VCaP (cell line): ENCODE results near the gene CHAF1A.
A peak's percentile ranks its signal among the peaks of the same experiment; 100 is the strongest.

ENCODE experiments used
- H3K27ac ChIP-seq: fragments of 450-650 bp; 2 replicates; pipeline ENCODE4 v1.5.1; 2017
- TF ChIP-seq, protein P1 (sequence below): fragments of 450-650 bp; conservative IDR thresholded peaks from 2 replicates; pipeline ENCODE4 v1.5.1; 2017; ENCODE audit warnings: mild to moderate bottlenecking, moderate library complexity

The CHAF1A gene

DNA sequence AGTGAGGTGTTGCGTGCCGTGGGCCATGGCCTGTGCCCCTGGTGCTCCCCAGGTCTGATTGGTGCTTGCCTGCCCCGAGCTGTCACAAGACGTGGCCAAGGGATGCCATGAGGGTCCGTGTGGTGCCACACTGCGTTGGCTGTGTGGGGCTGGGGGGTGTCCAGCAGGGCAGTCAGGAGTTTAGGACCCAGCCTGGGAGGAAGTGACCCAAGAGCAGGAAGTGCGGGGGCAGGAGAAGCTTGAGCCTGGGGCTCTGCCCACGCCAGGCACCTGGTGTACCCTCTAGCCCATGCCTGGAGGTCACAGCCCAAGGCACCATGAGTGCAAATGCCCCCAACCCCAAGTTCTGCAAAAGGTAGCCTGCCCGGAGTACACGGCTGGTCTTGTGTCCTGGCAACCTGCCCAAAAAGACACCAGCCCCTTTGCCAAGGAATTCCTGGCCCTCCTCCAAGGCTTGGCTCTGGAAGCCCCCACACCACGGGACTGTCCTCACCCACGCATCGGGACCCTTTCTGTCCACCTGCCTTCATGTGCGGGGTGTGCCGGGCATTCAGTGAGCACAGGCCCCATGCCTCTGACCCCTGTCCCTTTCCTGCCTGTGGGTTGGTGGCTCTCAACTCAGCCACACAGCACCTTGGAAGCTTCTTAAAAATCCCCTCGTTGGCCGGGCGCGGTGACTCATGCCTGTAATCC, 34.2 kb upstream of the CHAF1A start:
- TF ChIP-seq, protein P1, sequence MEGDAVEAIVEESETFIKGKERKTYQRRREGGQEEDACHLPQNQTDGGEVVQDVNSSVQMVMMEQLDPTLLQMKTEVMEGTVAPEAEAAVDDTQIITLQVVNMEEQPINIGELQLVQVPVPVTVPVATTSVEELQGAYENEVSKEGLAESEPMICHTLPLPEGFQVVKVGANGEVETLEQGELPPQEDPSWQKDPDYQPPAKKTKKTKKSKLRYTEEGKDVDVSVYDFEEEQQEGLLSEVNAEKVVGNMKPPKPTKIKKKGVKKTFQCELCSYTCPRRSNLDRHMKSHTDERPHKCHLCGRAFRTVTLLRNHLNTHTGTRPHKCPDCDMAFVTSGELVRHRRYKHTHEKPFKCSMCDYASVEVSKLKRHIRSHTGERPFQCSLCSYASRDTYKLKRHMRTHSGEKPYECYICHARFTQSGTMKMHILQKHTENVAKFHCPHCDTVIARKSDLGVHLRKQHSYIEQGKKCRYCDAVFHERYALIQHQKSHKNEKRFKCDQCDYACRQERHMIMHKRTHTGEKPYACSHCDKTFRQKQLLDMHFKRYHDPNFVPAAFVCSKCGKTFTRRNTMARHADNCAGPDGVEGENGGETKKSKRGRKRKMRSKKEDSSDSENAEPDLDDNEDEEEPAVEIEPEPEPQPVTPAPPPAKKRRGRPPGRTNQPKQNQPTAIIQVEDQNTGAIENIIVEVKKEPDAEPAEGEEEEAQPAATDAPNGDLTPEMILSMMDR, result no peak
- no peak overlapping the region for H3K27ac ChIP-seq

DNA sequence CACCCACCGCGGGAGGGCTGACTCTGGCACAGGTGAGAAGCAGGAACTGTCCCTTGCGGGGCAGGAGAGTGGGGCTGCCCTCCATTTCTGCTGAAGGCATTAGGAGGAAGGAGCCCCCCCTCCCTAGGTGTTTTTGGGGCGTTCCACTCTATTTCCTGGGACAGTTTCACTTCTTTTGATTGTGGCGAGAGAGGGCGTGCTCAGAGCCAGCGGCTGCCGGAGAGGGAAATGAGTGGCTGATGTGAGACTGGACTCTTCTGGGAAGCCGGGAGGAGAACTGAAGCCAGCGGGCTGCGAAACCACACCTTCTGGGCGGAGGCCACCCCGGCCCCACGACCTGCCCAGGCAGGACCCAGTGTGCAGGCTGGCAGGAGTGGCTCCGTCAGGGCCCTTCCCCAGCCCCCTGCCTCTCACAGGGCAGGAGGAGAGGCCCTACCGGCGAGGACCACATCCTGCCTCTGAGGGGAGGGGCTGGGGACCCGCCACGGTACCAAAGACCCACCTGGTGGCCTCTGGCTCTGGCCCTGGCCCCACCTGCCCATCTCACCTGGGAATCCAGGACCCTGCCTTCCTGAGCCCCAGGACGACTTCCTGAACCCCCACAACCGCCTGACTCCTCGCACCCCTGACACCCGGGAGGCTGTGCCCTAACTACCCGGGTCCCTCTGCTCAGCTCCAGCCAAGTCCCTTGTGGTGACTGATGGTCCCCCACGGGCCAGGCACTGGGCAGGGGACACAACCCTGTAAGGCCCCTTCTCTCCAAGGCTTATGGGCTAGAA, 33.1 kb upstream of the CHAF1A start:
- TF ChIP-seq, protein P1, result no peak
- no peak overlapping the region for H3K27ac ChIP-seq

DNA sequence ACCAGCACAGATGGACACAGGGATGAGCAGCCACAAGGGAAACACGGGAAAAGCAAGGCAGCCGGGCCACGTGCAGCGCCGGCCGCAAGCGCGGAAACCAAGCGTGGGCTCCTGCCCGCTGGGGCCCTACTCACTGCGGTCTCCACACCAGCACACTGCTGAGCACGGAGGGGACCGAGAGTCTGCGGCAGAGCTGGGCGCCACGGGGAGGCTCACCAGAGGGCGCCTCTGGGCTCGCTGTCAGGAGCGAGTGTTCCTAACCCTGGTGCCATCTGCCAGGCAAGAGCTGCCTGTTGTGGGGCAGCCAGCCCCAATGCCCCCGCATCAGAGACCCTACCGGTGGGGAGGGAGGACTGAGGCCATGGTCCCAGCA, 32.6 kb upstream of the CHAF1A start:
- TF ChIP-seq, protein P1, result peak; percentile 37
- H3K27ac ChIP-seq, result no peak overlapping the region

DNA sequence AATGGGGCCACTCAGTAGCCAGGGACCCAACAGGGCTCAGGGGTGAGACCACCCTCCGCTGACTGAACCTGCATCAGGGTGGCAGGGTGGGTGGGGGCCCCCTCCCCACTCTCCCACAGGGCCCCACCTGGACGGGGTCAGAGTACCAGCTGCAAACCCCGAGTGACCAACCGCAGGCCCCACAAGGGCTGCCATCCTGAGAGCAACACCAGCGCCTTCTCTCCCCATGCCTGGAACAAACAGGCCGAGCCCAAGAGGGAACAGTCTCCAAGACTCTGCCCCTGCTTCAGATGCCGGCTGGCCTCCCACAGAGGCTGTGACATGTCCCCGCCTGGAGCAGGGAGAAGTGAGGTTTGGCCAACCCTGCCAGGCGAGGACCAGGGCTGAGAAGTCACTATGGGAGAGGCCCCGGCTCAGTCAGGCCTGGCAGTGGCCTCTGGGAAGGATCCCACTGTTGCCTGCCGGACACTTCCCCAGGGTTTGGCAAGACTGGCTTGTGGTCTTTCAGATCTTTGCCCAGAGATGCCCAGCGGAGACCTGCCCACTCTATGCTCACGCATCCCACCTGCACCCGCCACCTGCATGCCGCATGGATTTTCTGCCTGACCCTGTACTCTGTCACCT, 31.9 kb upstream of the CHAF1A start:
- H3K27ac ChIP-seq, result no peak overlapping the region
- TF ChIP-seq, protein P1, result no peak

DNA sequence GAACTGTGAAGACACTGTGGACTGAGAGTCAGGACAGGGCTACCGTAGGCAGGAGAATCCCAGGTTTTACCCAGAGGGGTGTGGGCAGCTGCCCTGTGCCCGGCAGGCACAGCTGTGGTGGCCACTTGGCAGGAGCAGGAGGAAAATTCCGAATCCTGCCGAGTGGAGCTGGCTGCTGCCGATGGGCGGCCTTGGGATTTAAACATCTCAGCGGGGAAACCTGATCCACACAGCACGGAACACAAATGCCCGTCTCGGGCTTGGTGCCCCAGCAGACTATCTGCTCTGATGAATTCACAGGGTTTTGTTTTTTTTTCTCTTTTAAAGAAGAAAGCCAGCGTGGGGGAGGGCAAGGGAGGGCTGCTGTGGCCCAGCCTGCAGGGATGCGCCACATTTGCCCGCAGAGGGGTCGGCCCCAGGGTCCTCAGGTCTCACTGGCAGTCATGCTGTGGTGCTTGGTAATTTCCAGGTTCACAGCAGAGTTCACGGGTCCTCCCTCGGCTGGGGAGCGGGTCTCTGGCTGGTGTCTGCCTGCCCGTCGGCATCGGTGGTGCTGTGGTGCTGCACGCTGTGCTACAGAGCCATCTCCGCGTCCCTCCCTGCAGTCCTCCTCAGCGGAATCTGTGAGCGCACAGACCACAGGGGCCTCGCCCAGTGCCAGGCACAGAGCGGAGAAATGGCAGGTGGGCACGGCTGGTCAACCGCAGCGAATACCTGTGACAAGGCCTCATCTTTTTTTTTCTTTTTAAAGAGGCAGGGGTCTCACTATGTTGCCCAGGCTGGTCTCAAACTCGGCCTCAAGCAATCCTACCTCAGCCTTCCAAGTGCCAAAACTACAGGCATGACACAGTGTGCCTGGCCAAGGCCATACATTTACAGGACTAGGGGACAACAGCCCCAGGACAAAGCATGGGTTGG, 30.9 kb upstream of the CHAF1A start:
- no peak overlapping the region for H3K27ac ChIP-seq
- TF ChIP-seq, protein P1, result no peak

DNA sequence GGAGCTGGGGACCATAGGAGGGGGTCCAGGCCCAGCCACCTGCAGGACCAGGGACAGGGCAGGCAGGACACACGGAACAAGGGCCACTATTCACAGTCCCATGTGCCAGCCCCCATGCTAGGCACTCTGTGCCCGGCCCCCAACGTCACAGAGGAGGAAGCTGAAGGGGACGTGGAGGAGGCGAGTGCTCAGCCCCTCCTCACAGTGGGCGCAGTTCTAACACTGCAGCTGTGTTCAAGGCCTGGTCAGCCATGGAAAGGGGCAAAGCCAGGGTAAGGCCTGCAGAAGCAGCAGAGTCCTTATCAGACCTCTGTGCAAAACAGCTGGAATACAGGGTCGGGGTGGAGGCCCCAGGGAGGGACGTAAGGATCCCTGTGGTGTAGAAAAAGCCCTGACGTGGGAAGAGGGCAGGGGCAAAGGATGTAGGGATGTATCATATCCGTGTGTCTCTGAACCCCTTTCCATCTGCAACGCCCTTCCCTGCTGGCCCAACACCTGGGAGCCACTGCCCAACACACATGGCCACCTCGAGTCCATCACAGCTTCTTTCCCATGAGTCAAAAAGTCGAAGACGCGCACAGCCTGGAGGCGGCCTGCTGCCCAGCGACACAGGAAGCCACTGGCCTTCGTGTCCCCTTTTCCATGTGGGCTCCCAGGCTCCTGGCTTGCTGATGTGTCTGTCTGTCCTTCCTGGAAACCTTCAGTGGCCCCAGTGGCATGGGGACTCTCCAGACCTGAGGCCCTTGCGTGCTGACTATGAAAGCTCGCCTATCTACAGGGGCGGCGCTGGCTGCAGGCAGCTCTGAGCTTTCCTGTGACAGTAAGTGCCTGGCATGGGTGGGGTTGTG, 30.1 kb upstream of the CHAF1A start:
- TF ChIP-seq, protein P1, result no peak
- no peak overlapping the region for H3K27ac ChIP-seq
